Endothelial cell of umbilical vein (primary cell): ENCODE measurements around the gene GRIN2D. TPM values are rescaled to one million over a fixed set of nuclear protein-coding genes. Genes with fewer than 3 reads are reported as not detected.
A peak's percentile ranks its signal among the peaks of the same experiment; 100 is the strongest.

ENCODE experiments used
- BruUV-seq: library from RNA; stranded (reverse); fragments of 400-500 nt; replicated peaks from 2 replicates; lab custom pipeline; 2021; lab: Mats Ljungman, UMichigan
- CTCF ChIA-PET: fragments of 300-600, 350-600 bp; sonication (Branson Sonifier 250); formaldehyde crosslinking; loops from one replicate; lab custom pipeline; 2021; ENCODE audit warnings: antibody characterized with exemption, inconsistent platforms; lab: Charles Lee
- POLR2A ChIA-PET: fragments of 300-600, 350-600 bp; sonication (Branson Sonifier 250); formaldehyde crosslinking; loops from one replicate; lab custom pipeline; 2021; ENCODE audit warnings: antibody characterized with exemption, inconsistent platforms; lab: Charles Lee
- DNase-seq: peaks from one replicate; pipeline ENCODE4 v3.0.0-alpha.2; 2011; ENCODE audit warnings: low read depth, low spot score
- FAIRE-seq: peaks from 2 replicates; lab custom pipeline; 2011; peaks lifted over from hg19 to GRCh38; lab: Jason Lieb, UNC
- H2AFZ ChIP-seq: 2 replicates; pipeline ENCODE4 v1.6.0; 2012; ENCODE audit warnings: low read depth, low read length, control low read depth, inconsistent platforms
- H3K27ac ChIP-seq: 2 replicates; pipeline ENCODE4 v1.5.1; 2011; ENCODE audit warnings: low read depth, mild to moderate bottlenecking, control low read depth, low read length, moderate library complexity; ENCODE audit not compliant: insufficient read depth
- H3K27me3 ChIP-seq, 2 experiments: 2 replicates each; pipeline versions ENCODE4 v1.6.0 to v1.6.1; 2011; ENCODE audit warnings: low read length in 2 of 2, mixed read lengths in 1 of 2; ENCODE audit not compliant: control insufficient read depth in 2 of 2, insufficient read depth in 2 of 2
- H3K36me3 ChIP-seq, 2 experiments: 2 replicates in 1 of 2; 3 replicates in 1 of 2; pipeline ENCODE4 v1.5.1; 2011; ENCODE audit warnings: low read length in 2 of 2, mild to moderate bottlenecking in 1 of 2, moderate library complexity in 1 of 2; ENCODE audit not compliant: control insufficient read depth in 2 of 2, insufficient read depth in 2 of 2; ENCODE audit errors: extremely low read depth in 1 of 2
- H3K4me1 ChIP-seq: 3 replicates; pipeline ENCODE4 v1.5.1; 2011; ENCODE audit warnings: mild to moderate bottlenecking, low read length; ENCODE audit not compliant: control insufficient read depth, insufficient read depth; ENCODE audit errors: extremely low read depth
- H3K4me2 ChIP-seq: 2 replicates; pipeline ENCODE4 v1.6.1; 2011; ENCODE audit warnings: low read length, control low read depth, mixed read lengths; ENCODE audit not compliant: insufficient read depth
- H3K4me3 ChIP-seq, 3 experiments: fragments of 200-600 bp in 1 of 3; sonication (generic), shearing (Covaris generic) in 1 of 3; replicated peaks in 1 of 3; 2 replicates each; pipeline ENCODE4 v1.5.1; 2011 to 2016; ENCODE audit warnings: control low read depth in 3 of 3, low read length in 3 of 3, mild to moderate bottlenecking in 2 of 3, inconsistent platforms in 1 of 3, low read depth in 1 of 3, moderate library complexity in 1 of 3; ENCODE audit not compliant: insufficient read depth in 1 of 3
- H3K79me2 ChIP-seq: 2 replicates; pipeline ENCODE4 v1.6.0; 2012; ENCODE audit warnings: low read length, inconsistent platforms; ENCODE audit not compliant: control insufficient read depth, insufficient read depth
- H3K9ac ChIP-seq: replicated peaks from 2 replicates; pipeline ENCODE3; 2011; ENCODE audit warnings: low read length, control low read depth; ENCODE audit not compliant: insufficient read depth; ENCODE audit errors: extremely low read depth
- H3K9me1 ChIP-seq: replicated peaks from 3 replicates; pipeline ENCODE4 v1.6.0; 2011; ENCODE audit warnings: mild to moderate bottlenecking, low read length; ENCODE audit not compliant: control insufficient read depth, insufficient read depth; ENCODE audit errors: extremely low read depth
- H3K9me3 ChIP-seq: replicated peaks from 2 replicates; pipeline ENCODE4 v1.5.1; 2012; ENCODE audit warnings: low read length, inconsistent platforms; ENCODE audit not compliant: control insufficient read depth, insufficient read depth
- H4K20me1 ChIP-seq: replicated peaks from 2 replicates; pipeline ENCODE3; 2011; ENCODE audit warnings: mild to moderate bottlenecking, low read length; ENCODE audit not compliant: control insufficient read depth, insufficient read depth; ENCODE audit errors: extremely low read depth
- CTCF ChIP-seq, 2 donors: IDR thresholded peaks; 1 replicate in 1 of 2; 2 replicates in 1 of 2; pipeline ENCODE4 v1.5.1; 2011; ENCODE audit warnings: low read length in 2 of 2, mild to moderate bottlenecking in 2 of 2, moderate library complexity in 2 of 2, control low read depth in 1 of 2, inconsistent platforms in 1 of 2, low read depth in 1 of 2; ENCODE audit not compliant: insufficient read depth in 1 of 2; ENCODE audit errors: extremely low read depth in 1 of 2
- EZH2 ChIP-seq: IDR thresholded peaks from 2 replicates; pipeline ENCODE4 v1.6.1; 2012; ENCODE audit warnings: borderline replicate concordance, low read depth, mild to moderate bottlenecking, moderate library complexity, low read length, inconsistent platforms; ENCODE audit not compliant: severe bottlenecking
- FOS ChIP-seq: IDR thresholded peaks from 2 replicates; pipeline ENCODE4 v1.6.1; 2011; ENCODE audit warnings: mild to moderate bottlenecking, low read length, moderate library complexity, borderline replicate concordance; ENCODE audit not compliant: insufficient read depth
- GATA2 ChIP-seq: IDR thresholded peaks from 2 replicates; pipeline ENCODE4 v1.7.0; 2011; ENCODE audit warnings: low read depth, mild to moderate bottlenecking, moderate library complexity, mixed read lengths, low read length; ENCODE audit not compliant: insufficient read length, insufficient read depth
- JUN ChIP-seq: IDR thresholded peaks from 2 replicates; pipeline ENCODE4 v1.6.1; 2011; ENCODE audit warnings: borderline replicate concordance, low read depth; ENCODE audit not compliant: insufficient read length, insufficient read depth
- MAX ChIP-seq: IDR thresholded peaks from 2 replicates; pipeline ENCODE4 v1.6.1; 2011; ENCODE audit not compliant: insufficient read depth, insufficient read length
- MYC ChIP-seq: IDR thresholded peaks from one replicate; pipeline ENCODE4 v1.6.1; 2011; ENCODE audit warnings: mild to moderate bottlenecking, low read depth, low read length
- POLR2A ChIP-seq: IDR thresholded peaks from 2 replicates; pipeline ENCODE4 v1.6.1; 2012; ENCODE audit warnings: low read depth, mild to moderate bottlenecking, control low read depth, low read length
- POLR2AphosphoS5 ChIP-seq: IDR thresholded peaks from 2 replicates; pipeline ENCODE4 v1.6.1; 2012; ENCODE audit warnings: low read depth, mild to moderate bottlenecking, control low read depth, low read length, moderate library complexity; ENCODE audit not compliant: insufficient read depth
- dilution Hi-C: fragments of 300-500 bp; cut with MboI; formaldehyde crosslinking; loops from one replicate; pipeline ENCODE4 v1.15.0; 2019; ENCODE audit warnings: low sequenced_read_pairs; ENCODE audit not compliant: extremely low pct_ligation_motif_present
- intact Hi-C: fragments of 100-400 bp; cut with micrococcal nuclease; formaldehyde crosslinking; loops from one replicate; pipeline ENCODE4 v1.10.0; 2022
- polyA plus RNA-seq, 4 experiments: library from polyadenylated mRNA; depleted of rRNA in 3 of 4; stranded (reverse) in 3 of 4; unstranded in 1 of 4; fragments of >200 nt; gene quantifications; 2 replicates each; pipeline versions ENCODE4 v1.2.1 to v1.2.3, GENCODE V29; 2011 to 2012; ENCODE audit warnings: missing spikeins in 1 of 4
- total RNA-seq: library from RNA; stranded (reverse); gene quantifications from 2 replicates; pipeline ENCODE4 v1.2.3, GENCODE V29; 2021

The GRIN2D gene
- total and polyA plus RNA-seq, 2 donors (not counting 3 experiments of a cell fraction or from before 2014, with no cell fraction given) = 0.59 to 2.1 TPM

GRCh38 chr19:48364598-48365348 is 28.7 kb upstream of the GRIN2D start:
- dilution Hi-C loops (no loop called here), intact Hi-C loops (loop anchor here (1.0 to 2.0 kb wide), 3 partner anchors 27 to 81 kb away; partner anchors contain the start of genes GRWD1 and KDELR1)
- TSS peak; percentile 80 for BruUV-seq
- Histone ChIP-seq H3K9me1 (no peaks in the 10 kb centered on the region), H3K27ac (peak overlapping the region; percentile 6), H2AFZ (peak overlapping the region; percentile 73), H3K4me1 (peaks cover 8% of the 10 kb centered on the region), H3K9me3 (no peaks in the 10 kb centered on the region), H4K20me1 (no peaks in the 10 kb centered on the region), H3K4me2 (peak overlapping the region; percentile 42), H3K27me3 (no peaks in the 10 kb centered on the region), H3K9ac (no peak overlapping the region), H3K79me2 (no peaks in the 10 kb centered on the region), H3K36me3 (no peaks in the 10 kb centered on the region), H3K4me3 (peak overlapping the region in 1 of 3 experiments; percentile 24)
- DNase-seq = no peak
- FAIRE-seq = no peak
- TF ChIP-seq MAX (no peak), FOS (no peak), CTCF (IDR thresholded peaks at IDR 0.05; ENCODE audit: extremely low read depth in 1 of 2, insufficient read depth in 1 of 2, low read depth in 1 of 2, low read length in 2 of 2) (no peak), EZH2 (no peak), GATA2 (no peak), MYC (no peak), POLR2A (no peak), JUN (no peak), POLR2AphosphoS5 (no peak)
- ChIA-PET CTCF (interaction anchor here (1.3 to 4.5 kb wide), 5 partner anchors 14 to 51 kb away, joined by 3 to 29 read pairs (median 20); partner anchors contain the start of gene KDELR1), POLR2A (interaction anchor here (0.6 to 1.3 kb wide), 2 partner anchors 35 to 295 kb away, joined by 4 read pairs; no protein-coding TSS in a partner anchor)
